Colonic mucosa (tissue), 4 donors: ENCODE results near the gene ADD1. TPM values are rescaled to one million over a fixed set of nuclear protein-coding genes. Genes with fewer than 3 reads are reported as not detected.

Experiments used
- DNase-seq: peaks from one replicate; pipeline ENCODE4 v3.0.0-alpha.2; 2020
- H3K27ac ChIP-seq: fragments of 200-600 bp; one replicate; pipeline ENCODE4 v1.8.0; 2021
- H3K27me3 ChIP-seq: fragments of 200-600 bp; one replicate; pipeline ENCODE4 v1.8.0; 2021
- H3K36me3 ChIP-seq: fragments of 200-600 bp; one replicate; pipeline ENCODE4 v1.8.0; 2021
- H3K4me1 ChIP-seq: fragments of 200-600 bp; one replicate; pipeline ENCODE4 v1.8.0; 2021; ENCODE audit warnings: mild to moderate bottlenecking
- H3K4me3 ChIP-seq: fragments of 200-600 bp; one replicate; pipeline ENCODE4 v1.8.0; 2021
- H3K9ac ChIP-seq, 2 donors: one replicate each; pipeline ENCODE4 v1.7.0; 2013; ENCODE audit warnings: control low read depth in 2 of 2, low read depth in 2 of 2, low read length in 2 of 2
- H3K9me3 ChIP-seq: fragments of 200-600 bp; one replicate; pipeline ENCODE4 v1.8.0; 2021
- CTCF ChIP-seq: fragments of 200-600 bp; IDR thresholded peaks from one replicate; pipeline ENCODE4 v1.8.0; 2022; ENCODE audit warnings: antibody characterized with exemption, mild to moderate bottlenecking
- intact Hi-C: fragments of 100-400 bp; cut with DNase I; formaldehyde crosslinking; loops from one replicate; pipeline ENCODE4 v1.14.1; 2022
- total RNA-seq, 2 donors: library from RNA; stranded (reverse); fragmentation: NEBNext Ultra II Directional in 1 of 2; extraction: Animal tissue kit (Norgen Biotek cat#: 25700) in 1 of 2; gene quantifications; one replicate each; pipeline ENCODE4 v1.2.1, GENCODE V29; 2021
- donor health status: healthy.
- donor health status: DM: no; HTN: no; CAD: no.
- donor health status: DM: no; HTN: no; CAD: no.

Gene ADD1
- total RNA-seq, 2 donors from 2014 or later = 223 to 233 TPM

- TF ChIP-seq CTCF = no peak
- Histone ChIP-seq H3K36me3 (no peaks in the 10 kb centered on the region), H3K4me3 (no peak overlapping the region), H3K27me3 (no peaks in the 10 kb centered on the region), H3K27ac (peak overlapping the region; percentile 14), H3K9ac (peak overlapping the region in 1 of 2 donors; percentile 1), H3K4me1 (peaks cover 53% of the 10 kb centered on the region), H3K9me3 (no peaks in the 10 kb centered on the region)
- no peak for DNase-seq
- intact Hi-C loops = no loop called here
Measured at GRCh38 chr4:2861631-2862436, 18.2 kb downstream of the ADD1 start.

- no peak for DNase-seq
- intact Hi-C loops = no loop called here
- TF ChIP-seq CTCF = no peak
Measured at GRCh38 chr4:2862528-2862927, 18.9 kb downstream of the ADD1 start.

GRCh38 chr4:2863649-2864048 lies 20.0 kb downstream of the ADD1 start:
- no peak for TF ChIP-seq CTCF

More at GRCh38 chr4:2862528-2862927, 18.9 kb downstream of the ADD1 start:
- Histone ChIP-seq H3K27me3 (no peaks in the 10 kb centered on the region), H3K36me3 (no peaks in the 10 kb centered on the region), H3K27ac (peak overlapping the region; percentile 14), H3K4me3 (no peak overlapping the region), H3K9me3 (no peaks in the 10 kb centered on the region), H3K4me1 (peaks cover 53% of the 10 kb centered on the region), H3K9ac (no peak overlapping the region)

GRCh38 chr4:2865196-2865780 lies 21.6 kb downstream of the ADD1 start:
- Histone ChIP-seq H3K36me3 (no peaks in the 10 kb centered on the region), H3K27me3 (no peaks in the 10 kb centered on the region), H3K9me3 (no peaks in the 10 kb centered on the region), H3K27ac (no peak overlapping the region), H3K4me3 (no peak overlapping the region), H3K9ac (no peak overlapping the region), H3K4me1 (peaks cover 34% of the 10 kb centered on the region)
- intact Hi-C loops = no loop called here
- TF ChIP-seq CTCF = no peak
- no peak for DNase-seq

More at GRCh38 chr4:2863649-2864048, 20.0 kb downstream of the ADD1 start:
- no peaks in the 10 kb centered on the region for H3K27me3 ChIP-seq
- H3K36me3 ChIP-seq = no peaks in the 10 kb centered on the region
- H3K4me1 ChIP-seq = peaks cover 49% of the 10 kb centered on the region
- DNase-seq = no peak
- H3K9ac ChIP-seq = no peak overlapping the region
- H3K4me3 ChIP-seq = no peak overlapping the region
- no peaks in the 10 kb centered on the region for H3K9me3 ChIP-seq
- intact Hi-C loops = no loop called here
- no peak overlapping the region for H3K27ac ChIP-seq

- intact Hi-C loops = no loop called here
- Histone ChIP-seq H3K27me3 (no peaks in the 10 kb centered on the region), H3K4me1 (peaks cover 25% of the 10 kb centered on the region), H3K4me3 (no peak overlapping the region), H3K36me3 (no peaks in the 10 kb centered on the region), H3K9me3 (no peaks in the 10 kb centered on the region), H3K27ac (no peak overlapping the region), H3K9ac (no peak overlapping the region)
- DNase-seq = no peak
- no peak for TF ChIP-seq CTCF
Measured at GRCh38 chr4:2866160-2866861, 22.7 kb downstream of the ADD1 start.
